ENCODE results near the gene MLF1.

Gene MLF1, protein sequence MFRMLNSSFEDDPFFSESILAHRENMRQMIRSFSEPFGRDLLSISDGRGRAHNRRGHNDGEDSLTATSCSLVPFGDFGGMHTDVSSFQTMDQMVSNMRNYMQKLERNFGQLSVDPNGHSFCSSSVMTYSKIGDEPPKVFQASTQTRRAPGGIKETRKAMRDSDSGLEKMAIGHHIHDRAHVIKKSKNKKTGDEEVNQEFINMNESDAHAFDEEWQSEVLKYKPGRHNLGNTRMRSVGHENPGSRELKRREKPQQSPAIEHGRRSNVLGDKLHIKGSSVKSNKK

DNA sequence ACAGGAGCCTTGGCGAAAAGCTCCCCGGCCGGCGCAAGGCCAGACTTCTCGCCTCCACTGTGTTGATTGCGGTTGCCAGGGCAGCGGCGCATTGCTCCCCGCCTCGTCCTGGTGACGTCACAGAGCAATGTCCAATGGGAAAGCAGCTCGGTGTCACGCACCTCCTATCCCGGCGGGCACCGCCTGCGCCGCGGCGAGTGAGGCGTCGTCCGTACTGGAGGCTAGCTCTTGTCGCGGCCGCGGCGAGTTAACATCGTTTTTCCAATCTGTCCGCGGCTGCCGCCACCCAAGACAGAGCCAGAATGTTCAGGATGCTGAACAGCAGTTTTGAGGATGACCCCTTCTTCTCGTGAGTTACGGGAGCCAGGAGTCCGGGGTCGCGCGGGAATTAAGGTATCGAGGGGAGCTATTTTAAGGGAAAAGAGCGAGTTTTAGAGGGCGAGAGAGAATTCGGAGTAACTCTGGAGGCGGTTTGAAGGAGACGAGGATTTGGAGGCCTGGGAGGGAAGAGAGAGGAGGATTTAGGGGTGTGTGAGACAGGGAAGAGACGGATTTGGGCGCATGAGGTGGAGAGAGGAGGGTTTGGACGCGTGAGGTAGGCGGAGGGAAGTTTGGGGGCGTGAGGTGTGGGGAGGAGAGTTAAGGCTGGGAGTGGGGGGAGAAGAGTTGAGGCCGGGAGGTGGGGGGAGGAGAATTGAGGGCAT is at the start of gene MLF1:
Gene MLF1 (plus strand): TSS at position 196 of the 704 bp plus-strand sequence. CDS start 107 bp downstream, at position 303.
- Histone ChIP-seq H3K4me3 (ENCODE audit: low read depth in 1 of 2, low read length in 2 of 2) (peak within 1 kb of the TSS; percentile 63 to 68), H3K4me1 (ENCODE audit: control insufficient read depth in 1 of 2, insufficient read depth in 2 of 2, low read length in 2 of 2) (peaks cover 6 to 10% of the 10 kb centered on the region in 2 donors), H3K27ac (ENCODE audit: low read depth, low read length) (no peak within 1 kb of the TSS), H3K9me3 (ENCODE audit: control insufficient read depth in 1 of 2, low read length in 2 of 2) (no peaks in the 10 kb centered on the region), H3K9ac (ENCODE audit: low read depth in 1 of 2, low read length in 2 of 2) (peak within 1 kb of the TSS; percentile 16 to 54), H3K36me3 (ENCODE audit: control insufficient read depth in 1 of 2, insufficient read depth in 2 of 2, low read length in 2 of 2) (no peaks in the 10 kb centered on the region), H3K27me3 (ENCODE audit: control insufficient read depth in 1 of 2, insufficient read depth in 2 of 2, low read length in 2 of 2) (peaks cover 0 to 6% of the 10 kb centered on the region in 2 donors)

DNA sequence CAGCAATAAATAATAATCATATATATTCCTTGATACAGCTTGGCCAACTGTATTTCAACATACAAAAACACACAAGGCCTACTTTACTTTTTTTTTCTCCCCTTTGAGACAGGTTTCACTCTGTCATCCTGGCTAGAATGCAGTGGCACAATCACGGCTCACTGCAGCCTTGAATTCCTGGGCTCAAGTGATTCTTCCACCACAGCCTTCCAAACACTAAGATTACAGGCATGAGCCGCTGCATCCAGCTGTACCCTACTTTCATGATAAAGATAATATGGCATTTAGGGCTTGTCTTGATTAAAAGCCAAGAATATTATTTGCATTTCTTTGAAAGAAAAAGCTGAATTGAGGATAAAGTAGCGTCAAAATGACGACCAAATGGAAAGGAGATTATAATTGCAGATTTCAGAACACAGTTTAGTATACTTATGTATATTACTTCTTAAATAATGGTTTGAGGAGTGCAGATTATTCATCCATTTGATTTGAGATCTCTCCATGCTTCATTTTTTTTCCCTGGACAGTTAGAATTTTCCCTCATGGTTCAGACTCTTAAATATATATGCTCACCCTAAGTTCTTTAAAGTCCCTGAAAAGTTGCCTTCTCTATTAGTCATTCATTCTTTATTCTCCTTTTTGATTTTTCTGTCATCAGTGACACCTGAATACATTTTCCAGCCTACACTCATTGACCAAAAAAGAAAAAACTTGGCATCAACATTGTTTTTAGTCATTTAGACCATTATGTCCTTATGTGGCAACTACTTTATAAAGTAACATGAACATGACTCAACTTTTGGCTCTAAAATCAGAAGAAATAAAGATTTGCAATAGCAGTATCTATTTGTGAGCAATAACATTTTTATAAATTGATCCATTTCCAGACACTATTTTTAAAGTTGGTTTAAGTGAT is 48.5 kb upstream of the MLF1 start:
- H3K4me1 ChIP-seq (ENCODE audit: control insufficient read depth in 1 of 2, insufficient read depth in 2 of 2, low read length in 2 of 2) = no peaks in the 10 kb centered on the region
- no peaks in the 10 kb centered on the region for H3K36me3 ChIP-seq (ENCODE audit: control insufficient read depth in 1 of 2, insufficient read depth in 2 of 2, low read length in 2 of 2)

DNA sequence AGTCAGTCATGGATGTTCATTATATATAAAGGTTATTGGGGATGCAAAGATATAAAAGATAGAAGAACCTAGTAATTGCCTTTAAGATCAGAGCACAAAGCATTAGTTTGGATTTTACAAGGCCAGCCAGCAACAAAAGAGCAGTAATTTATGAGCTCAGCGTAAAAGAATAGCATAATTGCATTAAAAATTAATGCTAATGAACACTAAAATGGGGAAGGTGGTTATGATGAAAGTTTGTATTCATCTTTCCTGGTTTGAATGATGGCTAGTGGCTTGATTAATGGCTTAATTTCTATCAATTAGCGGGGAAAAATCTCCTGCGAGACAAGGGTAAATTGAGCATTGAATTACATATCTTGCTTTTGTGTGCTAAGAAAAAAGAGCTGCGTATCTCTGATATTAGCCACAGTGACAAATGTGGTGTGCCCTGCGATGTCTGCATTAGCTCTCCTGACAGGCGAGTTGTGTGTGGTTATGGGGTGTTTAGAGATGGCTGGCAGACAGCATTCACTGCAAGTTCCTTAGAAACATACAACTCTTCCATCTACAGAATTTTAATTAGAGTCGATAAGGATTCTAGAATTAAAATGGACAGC is 42.8 kb upstream of the MLF1 start:
- no peaks in the 10 kb centered on the region for H3K9me3 ChIP-seq (ENCODE audit: control insufficient read depth in 1 of 2, low read length in 2 of 2)
- no peaks in the 10 kb centered on the region for H3K4me1 ChIP-seq (ENCODE audit: control insufficient read depth in 1 of 2, insufficient read depth in 2 of 2, low read length in 2 of 2)
- no peak overlapping the region for H3K9ac ChIP-seq (ENCODE audit: low read depth in 1 of 2, low read length in 2 of 2)
- no peaks in the 10 kb centered on the region for H3K36me3 ChIP-seq (ENCODE audit: control insufficient read depth in 1 of 2, insufficient read depth in 2 of 2, low read length in 2 of 2)
- no peak overlapping the region for H3K4me3 ChIP-seq (ENCODE audit: low read depth in 1 of 2, low read length in 2 of 2)
- no peak overlapping the region for H3K27ac ChIP-seq (ENCODE audit: low read depth, low read length)
- no peaks in the 10 kb centered on the region for H3K27me3 ChIP-seq (ENCODE audit: control insufficient read depth in 1 of 2, insufficient read depth in 2 of 2, low read length in 2 of 2)

More for the DNA sequence above, 48.5 kb upstream of the MLF1 start:
- no peaks in the 10 kb centered on the region for H3K9me3 ChIP-seq (ENCODE audit: control insufficient read depth in 1 of 2, low read length in 2 of 2)
- H3K27ac ChIP-seq (ENCODE audit: low read depth, low read length) = no peak overlapping the region
- no peaks in the 10 kb centered on the region for H3K27me3 ChIP-seq (ENCODE audit: control insufficient read depth in 1 of 2, insufficient read depth in 2 of 2, low read length in 2 of 2)
- no peak overlapping the region for H3K9ac ChIP-seq (ENCODE audit: low read depth in 1 of 2, low read length in 2 of 2)
- no peak overlapping the region for H3K4me3 ChIP-seq (ENCODE audit: low read depth in 1 of 2, low read length in 2 of 2)

DNA sequence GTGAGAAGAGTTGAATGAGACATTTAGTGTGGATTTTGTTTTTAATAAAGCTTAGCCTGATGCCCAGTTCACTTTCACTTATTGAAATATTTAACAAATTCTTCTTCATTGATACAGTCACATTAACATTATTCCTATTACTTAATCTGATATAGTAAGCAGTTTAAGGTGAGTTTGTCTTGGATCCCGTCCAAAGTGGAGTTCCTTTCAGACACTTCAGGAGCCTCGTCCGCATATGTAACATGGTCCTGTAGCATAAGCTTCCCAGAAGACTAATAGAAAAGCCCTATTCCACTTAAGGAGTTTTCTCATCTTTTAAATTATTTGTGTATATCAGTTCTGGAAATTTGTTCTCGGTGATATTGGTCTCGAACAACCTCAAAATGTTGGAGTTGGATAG is 39.7 kb upstream of the MLF1 start:
- no peaks in the 10 kb centered on the region for H3K4me1 ChIP-seq (ENCODE audit: control insufficient read depth in 1 of 2, insufficient read depth in 2 of 2, low read length in 2 of 2)
- H3K27ac ChIP-seq (ENCODE audit: low read depth, low read length) = no peak overlapping the region
- H3K4me3 ChIP-seq (ENCODE audit: low read depth in 1 of 2, low read length in 2 of 2) = no peak overlapping the region
- H3K9ac ChIP-seq (ENCODE audit: low read depth in 1 of 2, low read length in 2 of 2) = no peak overlapping the region
- H3K9me3 ChIP-seq (ENCODE audit: control insufficient read depth in 1 of 2, low read length in 2 of 2) = no peaks in the 10 kb centered on the region
- no peaks in the 10 kb centered on the region for H3K27me3 ChIP-seq (ENCODE audit: control insufficient read depth in 1 of 2, insufficient read depth in 2 of 2, low read length in 2 of 2)
- no peaks in the 10 kb centered on the region for H3K36me3 ChIP-seq (ENCODE audit: control insufficient read depth in 1 of 2, insufficient read depth in 2 of 2, low read length in 2 of 2)

DNA sequence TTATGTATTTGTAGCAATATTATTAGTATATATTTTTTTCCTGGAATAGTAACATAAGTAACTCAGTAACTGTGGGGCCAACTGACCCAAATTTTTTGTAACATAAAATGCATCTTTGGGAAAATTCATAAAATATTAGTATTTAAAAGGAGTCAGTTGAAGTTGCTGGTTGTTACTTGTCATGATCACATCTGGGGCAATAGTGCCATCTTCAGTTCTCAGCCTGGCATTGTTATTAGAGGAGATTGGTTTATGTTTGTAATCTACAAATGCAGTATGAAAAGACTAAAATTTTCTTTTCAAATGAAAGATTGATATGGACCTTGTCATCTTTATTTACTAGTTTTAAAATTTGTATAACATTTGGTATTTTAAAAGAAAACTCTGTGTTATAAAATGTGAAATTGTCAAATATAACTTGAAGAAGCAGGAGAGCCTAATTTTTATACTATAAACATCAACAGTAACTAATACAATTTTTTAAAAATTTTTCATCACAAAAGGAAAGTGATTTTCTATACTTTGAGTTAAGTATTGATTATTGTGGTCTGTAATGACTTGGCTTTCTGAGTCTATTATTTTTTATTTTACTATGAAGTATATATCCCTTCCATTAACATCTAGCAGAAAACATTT is 38.8 kb upstream of the MLF1 start:
- H3K27me3 ChIP-seq (ENCODE audit: control insufficient read depth in 1 of 2, insufficient read depth in 2 of 2, low read length in 2 of 2) = no peaks in the 10 kb centered on the region
- no peak overlapping the region for H3K27ac ChIP-seq (ENCODE audit: low read depth, low read length)
- H3K9ac ChIP-seq (ENCODE audit: low read depth in 1 of 2, low read length in 2 of 2) = no peak overlapping the region
- no peaks in the 10 kb centered on the region for H3K36me3 ChIP-seq (ENCODE audit: control insufficient read depth in 1 of 2, insufficient read depth in 2 of 2, low read length in 2 of 2)
- H3K9me3 ChIP-seq (ENCODE audit: control insufficient read depth in 1 of 2, low read length in 2 of 2) = no peaks in the 10 kb centered on the region
- no peaks in the 10 kb centered on the region for H3K4me1 ChIP-seq (ENCODE audit: control insufficient read depth in 1 of 2, insufficient read depth in 2 of 2, low read length in 2 of 2)
- H3K4me3 ChIP-seq (ENCODE audit: low read depth in 1 of 2, low read length in 2 of 2) = no peak overlapping the region

DNA sequence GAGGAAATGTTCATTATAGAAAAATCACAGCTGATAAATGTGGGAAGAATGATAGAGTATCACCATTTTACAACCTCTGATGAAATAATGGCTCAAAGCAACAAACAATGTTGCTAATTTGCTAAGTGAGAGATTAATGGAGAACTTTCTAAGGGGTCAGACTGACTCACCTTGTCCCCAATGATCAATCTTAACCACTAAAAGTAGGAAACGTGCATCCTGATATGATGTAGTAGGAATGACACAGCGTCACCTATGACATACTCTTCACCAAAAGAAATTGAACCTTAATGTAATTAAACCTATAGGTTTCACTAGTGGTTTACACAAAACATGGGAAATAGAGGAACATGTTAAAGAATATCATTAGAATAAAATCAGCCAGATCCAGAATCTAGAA is 35.1 kb upstream of the MLF1 start:
- H3K4me3 ChIP-seq (ENCODE audit: low read depth in 1 of 2, low read length in 2 of 2) = no peak overlapping the region
- H3K36me3 ChIP-seq (ENCODE audit: control insufficient read depth in 1 of 2, insufficient read depth in 2 of 2, low read length in 2 of 2) = no peaks in the 10 kb centered on the region
- no peaks in the 10 kb centered on the region for H3K9me3 ChIP-seq (ENCODE audit: control insufficient read depth in 1 of 2, low read length in 2 of 2)
- no peak overlapping the region for H3K9ac ChIP-seq (ENCODE audit: low read depth in 1 of 2, low read length in 2 of 2)
- H3K4me1 ChIP-seq (ENCODE audit: control insufficient read depth in 1 of 2, insufficient read depth in 2 of 2, low read length in 2 of 2) = no peaks in the 10 kb centered on the region
- no peaks in the 10 kb centered on the region for H3K27me3 ChIP-seq (ENCODE audit: control insufficient read depth in 1 of 2, insufficient read depth in 2 of 2, low read length in 2 of 2)
- no peak overlapping the region for H3K27ac ChIP-seq (ENCODE audit: low read depth, low read length)

DNA sequence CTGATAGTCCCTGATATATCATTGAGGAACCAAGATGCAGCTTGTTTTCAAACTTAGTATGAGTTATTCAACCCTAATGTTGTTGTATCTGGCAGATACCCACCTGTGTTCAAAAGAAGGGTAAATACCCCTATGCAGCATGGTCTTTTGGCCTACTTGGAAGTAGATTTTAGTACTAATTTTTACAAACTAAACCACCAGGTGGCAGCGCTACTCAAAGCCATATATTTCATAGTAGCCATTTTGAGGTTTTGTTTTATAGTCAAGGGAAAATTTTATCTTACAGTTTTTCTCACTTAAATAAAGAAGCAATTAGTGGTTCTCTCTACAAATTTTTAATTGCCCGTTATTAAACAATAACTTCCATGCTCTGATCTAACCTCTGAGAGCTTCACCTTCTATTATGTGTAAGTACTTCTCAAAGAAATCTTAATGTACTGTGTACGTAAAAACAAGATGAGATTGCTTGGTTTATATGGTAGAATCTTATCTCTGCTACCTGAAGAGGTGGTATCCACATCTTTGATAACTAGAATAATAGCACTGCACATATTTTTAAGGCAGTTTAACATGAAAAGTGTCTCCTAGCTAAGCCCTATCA is 31.5 kb upstream of the MLF1 start:
- Histone ChIP-seq H3K36me3 (ENCODE audit: control insufficient read depth in 1 of 2, insufficient read depth in 2 of 2, low read length in 2 of 2) (peaks cover 0 to 2% of the 10 kb centered on the region in 2 donors), H3K27me3 (ENCODE audit: control insufficient read depth in 1 of 2, insufficient read depth in 2 of 2, low read length in 2 of 2) (no peaks in the 10 kb centered on the region), H3K9me3 (ENCODE audit: control insufficient read depth in 1 of 2, low read length in 2 of 2) (no peaks in the 10 kb centered on the region), H3K4me3 (ENCODE audit: low read depth in 1 of 2, low read length in 2 of 2) (no peak overlapping the region), H3K27ac (ENCODE audit: low read depth, low read length) (no peak overlapping the region), H3K9ac (ENCODE audit: low read depth in 1 of 2, low read length in 2 of 2) (no peak overlapping the region), H3K4me1 (ENCODE audit: control insufficient read depth in 1 of 2, insufficient read depth in 2 of 2, low read length in 2 of 2) (no peaks in the 10 kb centered on the region)

DNA sequence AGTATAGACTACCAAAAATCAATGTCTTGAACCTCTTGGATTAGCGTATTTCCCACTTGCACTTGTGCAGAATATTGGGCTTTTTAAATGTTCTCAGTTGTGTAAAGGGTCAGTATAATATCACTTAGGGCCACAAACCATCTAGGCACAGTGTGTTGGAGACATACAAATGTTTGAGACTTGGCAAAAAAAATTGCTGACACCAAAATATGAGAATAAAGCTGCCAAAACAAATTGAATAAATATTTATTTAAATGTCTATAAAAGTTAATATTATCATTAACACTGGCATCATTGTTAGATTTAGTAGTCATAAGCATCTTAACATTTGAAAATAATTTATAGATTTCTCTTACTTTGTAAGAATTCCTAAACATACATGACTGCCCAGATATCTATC is 30.9 kb upstream of the MLF1 start:
- Histone ChIP-seq H3K4me3 (ENCODE audit: low read depth in 1 of 2, low read length in 2 of 2) (no peak overlapping the region), H3K27ac (ENCODE audit: low read depth, low read length) (no peak overlapping the region), H3K9me3 (ENCODE audit: control insufficient read depth in 1 of 2, low read length in 2 of 2) (no peaks in the 10 kb centered on the region), H3K36me3 (ENCODE audit: control insufficient read depth in 1 of 2, insufficient read depth in 2 of 2, low read length in 2 of 2) (peaks cover 0 to 2% of the 10 kb centered on the region in 2 donors), H3K4me1 (ENCODE audit: control insufficient read depth in 1 of 2, insufficient read depth in 2 of 2, low read length in 2 of 2) (no peaks in the 10 kb centered on the region), H3K9ac (ENCODE audit: low read depth in 1 of 2, low read length in 2 of 2) (no peak overlapping the region), H3K27me3 (ENCODE audit: control insufficient read depth in 1 of 2, insufficient read depth in 2 of 2, low read length in 2 of 2) (no peaks in the 10 kb centered on the region)

DNA sequence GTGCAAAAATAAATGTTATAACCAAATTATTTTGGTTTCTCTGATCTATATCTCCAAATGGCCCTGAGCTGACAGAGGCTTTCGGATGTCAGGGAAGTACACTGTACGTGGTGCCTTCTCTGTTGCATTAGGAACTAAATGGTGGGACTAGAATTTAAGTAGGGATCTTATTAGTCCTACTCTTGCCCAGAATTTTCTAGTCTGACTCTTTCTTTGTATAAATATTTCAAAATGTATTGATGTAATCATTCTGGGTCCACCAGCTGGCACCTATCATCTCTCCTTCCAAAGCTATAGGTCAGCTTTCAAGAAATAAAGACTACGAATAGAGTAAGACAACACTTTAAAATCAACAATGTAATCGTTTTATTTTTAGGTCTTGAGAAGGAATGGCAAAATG is 22.3 kb upstream of the MLF1 start:
- Histone ChIP-seq H3K9ac (ENCODE audit: low read depth in 1 of 2, low read length in 2 of 2) (no peak overlapping the region), H3K4me3 (ENCODE audit: low read depth in 1 of 2, low read length in 2 of 2) (no peak overlapping the region), H3K27me3 (ENCODE audit: control insufficient read depth in 1 of 2, insufficient read depth in 2 of 2, low read length in 2 of 2) (no peaks in the 10 kb centered on the region), H3K27ac (ENCODE audit: low read depth, low read length) (no peak overlapping the region), H3K9me3 (ENCODE audit: control insufficient read depth in 1 of 2, low read length in 2 of 2) (no peaks in the 10 kb centered on the region), H3K36me3 (ENCODE audit: control insufficient read depth in 1 of 2, insufficient read depth in 2 of 2, low read length in 2 of 2) (no peaks in the 10 kb centered on the region), H3K4me1 (ENCODE audit: control insufficient read depth in 1 of 2, insufficient read depth in 2 of 2, low read length in 2 of 2) (no peaks in the 10 kb centered on the region)
